ENCODE results near the gene MRPL14. TPM values are rescaled to one million over a fixed set of nuclear protein-coding genes. Genes with fewer than 3 reads are reported as not detected.

The MRPL14 gene
- 41.4 and 57.6 TPM in 2 replicates for total RNA-seq

DNA sequence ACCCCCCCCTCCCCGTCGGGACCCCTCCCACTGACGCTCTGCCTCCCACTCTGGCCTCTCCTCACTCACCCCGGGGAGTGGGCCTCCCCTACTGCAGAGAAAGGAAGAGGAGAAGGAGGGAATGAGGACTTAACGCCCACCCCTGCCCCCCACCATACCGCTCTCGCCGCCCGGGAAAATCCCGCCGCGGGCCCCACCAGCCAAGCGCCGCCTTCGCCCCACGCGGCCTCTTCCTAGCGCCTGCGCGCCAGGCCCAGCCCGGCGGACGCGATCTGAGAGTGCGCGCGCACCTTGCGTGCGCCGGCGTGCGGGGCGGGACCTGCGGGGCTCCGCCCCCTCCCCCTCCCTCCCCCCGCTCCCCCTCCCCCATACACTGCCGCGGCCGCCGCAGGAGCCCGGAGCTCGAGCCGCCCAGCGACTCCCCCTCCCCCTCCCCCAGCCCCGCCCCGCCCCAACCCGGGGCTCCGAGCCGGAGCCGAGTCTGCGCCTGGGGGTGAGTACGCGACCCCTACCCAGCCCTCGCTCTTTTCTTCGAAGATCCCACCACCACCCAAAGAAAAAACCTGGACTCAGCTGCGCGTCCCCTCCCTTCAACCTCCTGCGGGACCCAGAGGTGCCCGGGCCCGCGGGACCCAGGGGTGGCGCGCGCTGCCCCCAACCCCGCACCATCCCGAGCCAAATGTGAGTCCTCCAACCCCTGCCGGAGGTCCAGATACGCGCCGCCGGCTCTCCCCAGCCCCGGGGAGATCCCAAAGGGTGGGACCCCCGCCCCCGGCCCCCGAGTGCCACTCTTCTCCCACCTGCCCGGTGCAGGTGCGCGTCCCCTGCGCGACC is at the start of gene MRPL14, which contains the start of gene TMEM63B:
TSS of gene MRPL14 (minus strand) at position 267 of the 834 bp plus-strand sequence. CDS start 10,841 bp downstream, outside the sequence.
TSS of gene TMEM63B (plus strand) at position 369 of the 834 bp plus-strand sequence. CDS start 7,031 bp downstream, outside the sequence.

DNA sequence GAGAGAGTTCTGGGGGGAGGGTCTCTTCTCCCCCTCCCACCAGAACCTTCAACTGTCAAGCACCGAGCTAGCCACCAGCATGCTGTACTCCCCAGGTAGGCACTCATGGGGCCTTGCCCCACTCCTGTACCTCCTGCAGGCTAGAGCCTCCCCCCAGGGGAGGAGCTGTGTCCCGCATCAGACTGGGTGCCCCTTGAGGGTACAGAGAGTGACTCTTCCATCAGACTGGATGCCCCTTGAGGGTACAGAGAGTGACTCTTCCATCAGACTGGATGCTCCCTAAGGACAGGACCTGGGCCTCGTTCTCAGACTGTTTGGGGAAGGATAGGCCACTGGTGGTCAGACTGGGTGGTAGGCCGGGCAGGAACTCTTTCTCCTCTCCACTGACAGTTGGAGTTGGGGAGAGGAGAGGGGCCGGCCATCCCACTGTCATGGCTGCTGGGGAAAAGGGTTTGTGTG is 31.5 kb upstream of the MRPL14 start, which contains the start of gene CAPN11:
TSS of gene CAPN11 (plus strand) at position 51 of the 459 bp plus-strand sequence. CDS start at position 80, 29 bp downstream.

Other genes starting within 250 kb of the MRPL14 start
- 30.8 and 55.9 TPM in 2 replicates for gene TMEM63B, start 102 bp upstream of the MRPL14 start, total RNA-seq
- 0.15 and 0.33 TPM in 2 replicates for gene CAPN11, start 31.4 kb upstream of the MRPL14 start, total RNA-seq
- gene MYMX, start 89.5 kb upstream of the MRPL14 start, total RNA-seq: 0.17 TPM in 1 of 2 replicates, not detected in the other
- gene SLC29A1, start 96.1 kb upstream of the MRPL14 start, total RNA-seq: 9.5 and 19.2 TPM in 2 replicates
- 491 and 610 TPM in 2 replicates for gene HSP90AB1, start 119.6 kb upstream of the MRPL14 start, total RNA-seq
- 82.6 and 106 TPM in 2 replicates for gene SLC35B2, start 130.1 kb upstream of the MRPL14 start, total RNA-seq
- gene NFKBIE, start 138.1 kb upstream of the MRPL14 start, total RNA-seq: 4.7 and 10.1 TPM in 2 replicates
- gene TMEM151B, start 143.0 kb upstream of the MRPL14 start, total RNA-seq: under 0.01 TPM in 2 replicates
- 24.1 and 28.1 TPM in 2 replicates for gene AARS2, start 185.9 kb upstream of the MRPL14 start, total RNA-seq
- gene SPATS1, start 215.2 kb upstream of the MRPL14 start, total RNA-seq: not detected in 2 replicates

Measured in smooth muscle cell of trachea (primary cell).